ENCODE measurements around the gene GOLGA1.
A peak's percentile ranks its signal among the peaks of the same experiment; 100 is the strongest.
"Not testable (repeated sequence)": the region's sequence is repeated elsewhere in the genome, so short reads cannot be mapped to it uniquely, and the experiment has no call there.

Gene GOLGA1, protein sequence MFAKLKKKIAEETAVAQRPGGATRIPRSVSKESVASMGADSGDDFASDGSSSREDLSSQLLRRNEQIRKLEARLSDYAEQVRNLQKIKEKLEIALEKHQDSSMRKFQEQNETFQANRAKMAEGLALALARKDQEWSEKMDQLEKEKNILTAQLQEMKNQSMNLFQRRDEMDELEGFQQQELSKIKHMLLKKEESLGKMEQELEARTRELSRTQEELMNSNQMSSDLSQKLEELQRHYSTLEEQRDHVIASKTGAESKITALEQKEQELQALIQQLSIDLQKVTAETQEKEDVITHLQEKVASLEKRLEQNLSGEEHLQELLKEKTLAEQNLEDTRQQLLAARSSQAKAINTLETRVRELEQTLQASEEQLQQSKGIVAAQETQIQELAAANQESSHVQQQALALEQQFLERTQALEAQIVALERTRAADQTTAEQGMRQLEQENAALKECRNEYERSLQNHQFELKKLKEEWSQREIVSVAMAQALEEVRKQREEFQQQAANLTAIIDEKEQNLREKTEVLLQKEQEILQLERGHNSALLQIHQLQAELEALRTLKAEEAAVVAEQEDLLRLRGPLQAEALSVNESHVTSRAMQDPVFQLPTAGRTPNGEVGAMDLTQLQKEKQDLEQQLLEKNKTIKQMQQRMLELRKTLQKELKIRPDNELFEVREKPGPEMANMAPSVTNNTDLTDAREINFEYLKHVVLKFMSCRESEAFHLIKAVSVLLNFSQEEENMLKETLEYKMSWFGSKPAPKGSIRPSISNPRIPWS

DNA sequence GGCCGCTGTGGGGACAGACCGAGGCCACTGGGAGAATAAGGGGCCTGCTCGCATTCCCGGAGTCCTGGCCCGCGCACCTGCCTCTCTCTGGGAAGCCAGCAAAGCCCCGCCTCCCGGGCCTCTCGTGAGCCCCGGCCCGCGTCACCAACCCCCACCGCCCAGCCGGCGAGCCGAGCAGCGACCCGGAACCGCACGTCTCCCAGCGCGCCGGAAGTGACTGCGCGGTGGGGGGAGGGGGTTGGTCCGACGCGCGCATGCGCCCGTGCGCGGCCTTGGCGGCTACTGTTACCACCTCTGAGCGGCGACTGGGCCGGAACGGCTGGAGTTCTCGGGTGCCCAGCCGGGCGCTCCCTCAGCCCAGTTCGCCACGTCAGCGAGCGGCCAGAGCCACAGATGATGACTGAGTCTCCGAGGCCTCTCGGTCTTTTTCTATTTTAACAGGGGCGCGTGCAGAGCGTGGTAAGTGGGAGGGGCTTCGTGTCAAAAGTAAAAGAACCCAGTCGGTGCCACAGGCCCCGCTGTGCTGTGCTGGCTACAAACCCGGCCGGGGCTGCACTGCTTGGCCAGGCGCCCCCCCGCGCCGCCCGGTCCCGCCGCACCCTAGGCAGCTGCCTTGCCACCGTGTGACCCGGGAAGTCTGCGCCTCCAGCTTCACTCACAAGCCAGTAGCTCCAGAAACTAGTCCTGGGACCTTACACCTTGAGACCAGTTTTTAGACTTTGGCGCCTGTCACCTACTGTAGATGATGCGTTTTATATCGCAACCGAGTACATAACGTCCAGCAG is at the start of gene GOLGA1:
Gene GOLGA1, minus strand, starts transcription at position 190 of the 785 bp plus-strand sequence. CDS start 2,372 bp downstream, outside the sequence.
- peak; percentile 94 for DNase-seq

DNA sequence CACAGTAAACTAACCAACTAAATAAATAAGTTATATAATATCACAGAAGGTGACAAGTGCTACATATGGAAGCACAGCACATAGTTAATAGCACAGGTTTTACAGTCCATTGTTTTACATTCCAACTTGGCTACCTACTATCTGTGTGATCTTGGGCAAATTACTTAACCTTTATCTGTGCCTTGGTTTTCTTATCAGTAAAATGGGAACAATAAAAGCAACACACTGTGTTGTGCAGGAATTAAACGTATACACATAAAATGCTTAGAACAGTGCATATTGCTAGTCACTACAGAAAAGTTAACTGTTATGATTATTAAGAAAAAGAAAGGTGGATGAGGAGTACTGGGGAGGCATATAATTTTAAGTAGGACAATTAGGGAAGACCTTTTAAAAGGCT is 42.8 kb upstream of the GOLGA1 start:
- no peak for DNase-seq

DNA sequence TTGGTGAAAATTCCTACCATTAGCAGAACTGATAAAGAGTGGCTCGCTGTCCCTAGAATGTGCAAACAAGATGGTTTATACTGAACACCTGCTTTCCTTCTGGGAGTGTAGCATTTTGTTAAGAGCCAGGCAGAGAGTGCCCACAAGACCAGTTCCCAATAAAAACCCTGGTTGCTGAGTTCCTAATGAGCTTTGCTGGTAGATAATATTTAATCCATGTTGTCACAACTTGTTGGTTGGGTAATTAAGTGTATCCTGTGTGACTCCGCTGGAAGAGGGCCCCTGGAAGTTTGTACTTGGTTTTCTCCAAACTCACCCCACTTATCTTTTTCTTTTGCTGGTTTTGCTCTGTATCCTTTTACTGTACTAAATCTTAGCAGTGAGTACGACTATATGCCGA is 39.5 kb upstream of the GOLGA1 start:
- DNase-seq, result no peak

DNA sequence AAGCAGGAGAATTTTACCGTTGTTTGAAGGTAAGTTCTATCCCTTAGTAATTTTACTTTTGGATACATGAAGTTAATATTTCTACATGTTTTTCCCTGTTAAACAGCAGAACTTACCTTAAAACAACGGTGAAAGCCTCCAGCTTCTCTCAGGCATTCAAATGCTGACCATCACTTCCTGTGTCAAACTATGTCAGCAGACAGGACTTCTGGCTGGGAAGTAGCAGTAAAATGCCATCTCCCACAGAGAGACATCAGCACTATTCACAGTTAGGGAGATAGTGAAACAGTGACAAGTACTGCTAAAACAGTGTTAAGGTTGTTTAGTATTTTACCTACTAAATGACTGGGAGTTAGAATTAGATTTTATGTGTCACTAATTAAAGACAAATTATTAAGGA is 34.2 kb upstream of the GOLGA1 start:
- DNase-seq, result no peak

DNA sequence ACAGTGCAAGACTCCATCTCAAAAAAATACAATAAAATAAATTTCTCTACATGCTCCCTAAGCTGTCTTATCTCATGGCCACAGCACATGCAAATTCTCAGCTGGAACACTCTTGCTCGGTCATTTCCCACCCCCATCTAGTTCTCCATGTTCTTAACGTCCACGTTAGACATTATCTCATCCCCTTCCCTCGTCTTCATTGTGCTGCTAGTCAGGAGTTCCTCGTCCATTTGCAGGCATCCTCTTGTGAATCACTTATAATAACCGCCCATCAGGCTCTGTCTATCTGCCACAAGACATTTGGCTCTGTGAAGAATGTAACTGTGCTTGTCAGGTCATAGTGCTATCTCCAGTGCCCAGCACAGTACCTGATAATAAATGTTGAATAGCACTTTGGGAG is 32.9 kb upstream of the GOLGA1 start:
- no peak for DNase-seq

DNA sequence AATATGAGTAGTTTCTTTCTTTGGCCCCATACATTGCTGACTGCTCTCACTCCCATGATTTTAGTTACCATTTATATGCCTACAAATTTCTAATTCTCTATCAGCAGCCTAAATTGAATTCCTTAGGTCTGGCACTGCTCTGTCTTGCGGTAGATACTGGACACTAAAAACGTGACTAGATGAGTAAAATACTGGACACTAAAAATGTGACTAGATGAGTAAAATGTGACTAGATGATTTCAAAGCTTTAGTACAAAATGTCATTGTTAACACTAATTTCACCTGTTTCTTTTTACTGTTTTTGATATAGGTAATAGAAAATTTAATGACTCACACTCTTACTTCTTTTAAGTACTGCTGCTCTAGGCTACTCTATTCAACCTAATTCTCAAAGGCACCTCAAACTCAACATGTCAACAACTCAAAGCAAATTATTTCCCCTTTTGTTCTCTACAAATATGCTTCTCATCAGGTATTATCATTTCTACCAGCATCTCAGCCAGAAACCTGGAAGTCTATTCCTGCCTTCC is 31.4 kb upstream of the GOLGA1 start:
- no peak for DNase-seq

DNA sequence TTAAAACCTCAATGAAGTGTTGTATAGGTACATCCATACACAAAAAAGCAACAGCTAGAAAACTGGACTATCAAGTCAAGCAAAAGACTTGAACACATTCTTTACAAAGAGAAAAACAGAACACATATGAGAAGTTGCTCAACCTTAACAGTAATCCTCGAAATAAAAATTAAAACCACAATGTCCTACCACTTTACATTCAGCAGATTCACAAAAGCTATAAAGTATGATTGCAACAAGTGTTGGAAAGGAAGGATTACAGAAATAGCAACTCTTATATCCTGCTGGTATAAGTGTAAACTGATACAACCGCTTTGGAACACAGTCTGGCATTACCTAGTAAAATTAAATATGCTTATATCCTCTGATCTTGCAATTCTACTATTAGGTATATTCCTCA is 28.5 kb upstream of the GOLGA1 start:
- no peak for DNase-seq

DNA sequence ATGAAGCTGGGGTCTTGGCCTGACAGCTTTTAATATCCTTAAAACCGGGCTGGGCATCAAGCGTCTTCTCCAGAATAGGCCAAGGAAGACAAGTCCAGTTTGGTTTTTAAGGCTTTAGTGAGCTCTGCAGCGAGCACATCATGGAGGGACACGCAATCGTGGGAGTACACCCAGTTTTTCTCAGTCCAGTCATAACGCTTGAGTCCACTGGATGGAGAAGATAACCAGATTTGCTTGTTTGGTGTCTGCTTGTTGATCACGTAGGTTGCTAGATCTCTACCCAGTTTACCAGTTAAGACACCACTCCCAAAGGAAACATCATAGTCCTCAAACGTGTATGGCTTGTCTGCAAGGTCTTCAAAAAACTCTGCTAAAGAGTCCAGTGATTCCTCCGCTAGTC is 27.4 kb upstream of the GOLGA1 start:
- no peak for DNase-seq

DNA sequence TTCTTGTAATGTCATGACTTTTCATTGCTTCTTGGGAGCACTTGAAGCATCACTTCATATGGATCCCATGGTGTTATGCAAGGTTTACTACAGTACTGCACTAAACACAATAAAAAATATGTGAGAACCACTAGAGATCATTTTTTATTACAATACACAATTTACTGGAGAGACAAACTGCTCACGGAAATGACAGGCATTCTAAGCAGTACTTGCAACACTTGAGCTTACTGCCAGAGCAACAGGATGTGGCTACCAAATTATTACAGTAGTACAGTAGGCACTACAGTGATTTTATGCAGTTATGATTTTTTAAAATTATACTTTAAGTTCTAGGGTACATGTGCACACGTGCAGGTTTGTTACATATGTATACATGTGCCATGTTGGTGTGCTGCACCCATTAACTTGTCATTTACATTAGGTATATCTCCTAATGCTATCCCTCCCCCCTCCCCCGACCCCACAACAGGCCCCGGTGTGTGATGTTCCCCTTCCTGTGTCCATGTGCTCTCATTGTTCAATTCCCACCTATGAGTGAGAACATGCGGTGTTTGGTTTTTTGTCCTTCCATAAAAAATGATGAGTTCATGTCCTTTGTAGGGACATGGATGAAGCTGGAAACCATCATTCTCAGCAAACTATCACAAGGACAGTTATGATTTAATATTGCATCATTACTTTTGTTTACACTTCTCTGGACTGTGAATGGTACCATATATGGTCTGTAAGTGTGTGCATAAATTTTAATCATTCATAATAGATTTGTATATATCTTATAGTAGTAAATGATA is 25.1 kb upstream of the GOLGA1 start:
- not testable (repeated sequence) for DNase-seq

DNA sequence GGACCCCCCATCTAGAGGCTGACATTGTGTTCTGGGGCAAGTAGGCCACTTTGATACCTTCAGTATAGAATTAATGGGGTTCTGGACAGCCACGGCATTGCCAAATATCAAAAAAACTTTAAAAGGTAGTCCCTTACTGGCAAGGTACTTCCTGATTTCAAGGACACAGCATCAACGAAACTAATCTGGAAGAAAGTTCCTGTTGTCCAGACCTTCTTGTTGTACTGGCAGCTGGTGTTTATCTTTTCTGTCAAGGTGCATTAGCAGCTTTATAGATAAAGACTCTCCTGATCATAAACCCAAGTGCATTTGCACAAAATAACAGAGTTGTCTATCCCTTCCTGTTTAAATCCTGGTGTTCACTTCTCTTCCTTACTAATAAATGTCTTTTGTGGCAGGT is 23.7 kb upstream of the GOLGA1 start:
- no peak for DNase-seq

DNA sequence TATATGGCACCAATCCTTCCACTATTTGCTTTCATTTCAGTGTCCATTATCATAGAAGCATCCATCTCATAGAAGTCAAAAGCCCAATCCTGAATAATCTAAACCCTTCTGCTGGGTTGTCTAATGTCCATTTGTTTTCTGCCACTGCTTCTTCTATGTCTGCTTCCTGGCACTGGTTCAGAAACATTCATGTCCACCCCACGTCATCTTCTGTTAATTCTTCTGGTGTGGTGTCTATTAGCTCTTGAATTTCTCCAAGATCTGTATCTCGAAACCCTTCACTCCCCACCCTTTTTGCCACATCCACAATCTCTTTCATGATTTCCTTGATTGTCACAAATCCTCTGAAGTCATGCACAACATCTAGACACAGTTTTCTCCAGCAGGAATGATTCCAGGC is 23.2 kb upstream of the GOLGA1 start:
- DNase-seq, result no peak

DNA sequence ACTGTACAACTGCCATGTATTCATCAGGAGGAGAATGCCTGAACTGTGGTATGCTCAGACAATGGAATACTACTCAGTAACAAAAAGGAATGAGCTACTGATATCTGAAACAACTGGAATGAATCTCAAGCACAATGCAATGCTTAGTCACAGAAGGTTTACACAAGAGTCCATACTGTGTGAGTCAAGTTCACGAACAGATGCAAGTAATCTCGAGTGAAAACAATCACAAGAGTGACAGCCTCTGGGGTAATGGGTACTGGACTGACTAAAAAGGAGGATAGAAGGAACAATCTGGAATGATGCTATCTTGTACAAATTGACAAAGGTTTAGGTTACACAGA is 19.5 kb upstream of the GOLGA1 start:
- DNase-seq, result no peak

DNA sequence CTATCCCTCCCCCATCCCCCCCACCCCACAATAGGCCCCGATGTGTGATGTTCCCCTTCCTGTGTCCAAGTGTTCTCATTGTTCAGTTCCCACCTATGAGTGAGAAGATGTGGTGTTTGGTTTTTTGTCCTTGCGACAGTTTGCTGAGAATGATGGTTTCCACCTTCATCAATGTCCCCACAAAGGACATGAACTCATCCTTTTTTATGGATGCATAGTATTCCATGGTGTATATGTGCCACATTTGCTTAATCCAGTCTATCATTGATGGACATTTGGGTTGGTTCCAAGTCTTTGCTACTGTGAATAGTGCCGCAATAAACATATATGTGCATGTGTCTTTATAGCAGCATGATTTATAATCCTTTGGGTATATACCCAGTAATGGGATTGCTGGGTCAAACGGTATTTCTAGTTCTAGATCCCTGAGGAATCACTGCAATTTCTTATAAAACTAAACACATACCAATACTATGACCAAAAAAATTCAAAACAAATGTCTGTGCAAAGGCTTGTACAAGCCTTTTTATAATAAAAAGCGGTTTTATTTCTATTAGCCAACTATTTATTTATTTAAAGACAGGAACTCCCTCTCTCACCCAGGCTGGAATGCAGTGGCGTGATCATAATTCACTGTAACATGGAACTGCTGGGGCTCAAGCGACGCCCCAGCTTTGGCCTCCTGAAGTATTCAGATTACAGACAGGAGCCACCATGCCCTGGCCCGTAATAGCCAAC is 19.0 kb upstream of the GOLGA1 start:
- DNase-seq, result not testable (repeated sequence)

DNA sequence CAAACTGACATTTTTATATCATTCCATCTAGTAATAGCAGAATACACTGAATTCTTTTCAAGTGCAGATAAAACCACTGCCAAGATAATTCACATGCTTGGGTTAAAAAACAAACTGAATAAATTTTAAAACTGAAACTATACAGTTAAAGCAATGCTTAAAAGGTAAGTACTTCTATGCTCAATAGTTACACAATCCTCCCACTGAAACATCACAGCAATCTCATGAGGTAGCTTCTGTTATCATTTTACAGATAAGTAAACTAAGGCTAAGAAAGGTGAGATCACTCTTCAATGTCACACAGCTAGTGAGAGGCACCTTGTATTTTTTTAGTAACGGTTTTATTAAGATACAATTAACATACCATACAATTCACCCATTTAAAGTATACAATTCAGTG is 13.4 kb upstream of the GOLGA1 start:
- no peak for DNase-seq

DNA sequence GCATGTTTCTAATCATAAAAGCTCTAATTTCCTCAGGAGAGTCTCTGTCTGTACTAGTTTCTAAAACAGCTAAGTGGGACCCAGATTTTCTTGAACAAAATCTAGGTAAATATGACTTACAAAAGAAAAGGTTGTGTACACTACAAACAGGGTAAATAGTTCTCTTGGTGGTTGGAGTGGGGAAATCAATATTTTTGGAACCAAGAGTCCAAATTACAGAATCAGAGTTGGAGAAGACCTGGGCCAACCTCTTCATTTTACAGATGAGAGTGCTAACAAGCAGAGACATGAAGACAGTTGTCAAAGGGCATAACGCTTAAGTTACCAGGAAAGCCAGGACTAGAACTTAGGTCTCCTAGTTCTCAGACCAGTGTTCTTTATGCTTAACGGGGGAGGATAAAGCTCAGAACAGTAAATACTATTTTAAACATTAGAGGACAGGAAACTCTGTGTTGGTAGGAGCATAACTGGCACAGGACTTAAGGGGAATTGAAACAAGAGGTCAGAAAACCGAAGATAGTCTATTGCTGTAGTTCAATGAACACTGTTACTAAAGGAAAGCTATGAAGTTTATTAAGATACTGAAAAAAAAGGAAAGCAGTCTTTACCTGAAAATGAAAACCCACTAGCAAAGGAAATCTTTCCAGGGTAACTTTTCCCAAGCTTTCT is 9.3 kb upstream of the GOLGA1 start:
- DNase-seq, result no peak

DNA sequence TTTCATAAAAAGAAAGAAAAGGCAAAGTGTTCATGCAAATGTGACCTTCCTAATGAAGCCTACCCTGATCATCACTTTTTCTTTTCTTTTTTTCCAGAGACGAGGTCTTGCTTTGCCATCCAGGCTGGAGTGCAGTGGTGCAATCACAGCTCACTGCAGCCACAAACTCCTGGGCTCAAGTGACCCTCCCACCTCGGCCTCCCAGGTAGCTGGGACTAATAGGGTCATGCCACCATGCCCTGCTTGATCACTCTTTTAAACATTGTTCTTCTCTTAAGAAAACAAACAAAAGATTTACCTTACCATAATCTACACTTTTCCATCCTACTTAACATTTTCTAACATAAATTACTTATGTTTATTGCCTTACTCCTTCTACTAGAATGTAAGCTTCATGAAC is 8.5 kb upstream of the GOLGA1 start:
- no peak for DNase-seq

DNA sequence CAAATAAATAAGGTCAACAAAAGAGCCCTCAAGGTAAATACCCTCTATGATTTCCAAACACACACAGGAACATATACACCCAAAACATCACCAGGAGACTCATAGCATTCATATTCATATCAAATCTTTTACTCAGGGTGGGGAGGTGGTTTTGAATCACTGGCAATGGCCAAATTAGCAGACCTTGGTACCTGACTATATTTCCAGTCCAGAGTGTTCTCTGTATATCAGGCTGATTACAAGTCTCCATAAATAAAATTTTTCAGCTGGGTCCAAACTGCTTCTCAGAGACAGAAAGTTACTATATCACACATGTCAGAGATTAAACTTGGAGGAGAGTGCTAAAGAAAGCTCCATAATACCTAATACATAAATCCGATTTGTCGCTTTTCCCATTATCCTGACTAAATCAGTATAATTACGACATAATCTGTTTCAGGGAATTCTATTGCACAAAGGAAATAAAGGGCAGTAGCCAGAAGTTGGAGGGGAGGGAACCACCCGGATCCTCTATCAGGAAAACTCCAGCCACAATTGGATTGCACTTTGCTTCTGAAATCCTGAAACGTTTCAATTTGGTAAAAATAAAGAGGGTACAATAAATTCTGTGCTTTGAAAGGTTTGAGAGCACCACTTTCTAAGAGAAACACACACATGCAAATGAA is 7.0 kb upstream of the GOLGA1 start:
- DNase-seq, result no peak

DNA sequence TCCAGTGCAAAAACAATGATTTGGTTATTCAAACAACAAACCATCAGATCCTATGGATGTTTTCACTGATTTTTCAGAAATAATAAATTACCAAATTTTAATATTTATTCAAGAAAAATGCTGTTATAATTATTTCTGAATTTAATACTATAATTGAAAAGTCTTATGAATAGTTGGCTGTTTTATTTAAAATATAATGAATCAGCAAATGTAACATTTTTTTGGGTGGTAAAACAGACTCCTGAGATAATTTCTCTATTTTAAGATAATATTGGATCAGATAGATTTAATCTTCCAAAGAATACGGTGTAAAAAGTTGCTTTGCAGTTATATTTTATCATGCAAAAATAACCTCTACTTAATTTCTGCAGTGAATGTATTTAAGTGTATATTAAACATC is 5.3 kb upstream of the GOLGA1 start:
- DNase-seq, result no peak

DNA sequence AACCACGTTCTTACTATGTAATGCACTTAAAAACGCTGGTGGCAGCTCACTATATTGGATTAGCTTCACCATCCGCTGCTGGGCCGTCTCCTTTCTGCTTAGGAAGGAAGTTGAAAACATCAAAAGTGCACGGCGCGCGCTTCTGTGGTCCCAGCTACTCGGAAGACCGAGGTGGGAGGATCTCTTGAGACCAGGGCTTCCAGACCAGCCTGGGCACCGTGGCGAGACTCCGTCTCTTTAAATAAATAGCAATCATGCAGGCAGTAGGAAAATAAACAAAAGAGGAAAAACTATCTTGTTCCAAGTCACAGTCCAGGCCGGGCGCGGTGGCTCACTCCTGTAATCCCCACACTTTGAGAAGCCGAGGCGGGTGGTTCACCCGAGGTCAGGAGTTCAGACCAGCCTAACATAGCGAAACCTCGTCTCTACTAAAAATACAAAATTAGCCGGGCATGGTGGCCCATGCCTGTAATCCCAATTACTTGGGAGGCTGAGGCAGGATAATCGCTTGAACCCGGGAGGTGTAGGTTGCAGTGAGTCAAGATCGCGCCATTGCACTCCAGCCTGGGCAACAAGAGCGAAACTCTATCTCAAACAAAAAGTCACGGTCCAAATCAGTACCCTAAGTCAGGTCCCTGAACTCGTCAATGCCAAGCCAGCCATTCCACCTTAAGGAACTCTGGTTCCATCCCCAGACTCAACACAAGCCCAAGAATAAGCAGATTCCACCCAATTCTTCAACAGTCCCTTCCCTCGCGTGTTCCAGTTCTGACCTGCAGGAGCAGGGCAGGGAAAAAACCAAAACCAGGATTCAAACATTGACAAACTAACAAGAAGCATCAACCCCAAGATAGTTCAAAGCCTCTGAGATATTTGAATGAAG is 1.0 kb upstream of the GOLGA1 start:
- DNase-seq, result peak; percentile 69

DNA sequence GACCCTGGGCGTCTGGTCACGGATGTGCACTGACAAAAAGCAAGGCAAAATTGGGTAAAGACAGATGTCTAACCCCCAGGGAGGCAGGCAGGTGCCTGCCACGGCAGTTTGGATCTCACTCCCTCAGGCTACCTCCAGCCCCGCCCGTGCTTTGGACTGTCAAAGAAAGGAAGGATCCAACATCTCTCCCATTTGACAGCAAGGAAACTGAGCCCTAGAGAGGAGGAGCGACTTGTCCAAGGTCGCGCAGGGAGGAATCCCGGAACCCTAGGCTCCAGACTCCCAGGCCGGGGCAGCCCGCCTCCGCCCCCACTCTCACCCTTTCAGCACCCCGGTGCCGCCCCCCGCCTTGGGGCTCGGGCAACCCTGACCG is 376 bp downstream of the GOLGA1 start:
- DNase-seq, result no peak

All from activated T-cell treated with anti-CD3 and anti-CD28 coated beads, Interleukin-2, amount 50 U/mL, for 1 hour (primary cell).